Stimulated activated naive CD8-positive, alpha-beta T cell treated with anti-CD3 and anti-CD28 coated beads, Interleukin-15, amount 100 ng/mL, for 72 hours (primary cell): ENCODE data around the gene TPMT.
"Not testable (repeated sequence)": the region's sequence is repeated elsewhere in the genome, so short reads cannot be mapped to it uniquely, and the experiment has no call there.

Source experiments
- ATAC-seq: fragments of 150-1000 bp; cut with Tn5 transposase; 2 replicates; pipeline ENCODE4 v1.10.0; 2021; ENCODE audit warnings: mild to moderate bottlenecking, moderate library complexity
- DNase-seq, 2 donors: peaks; one replicate each; pipeline ENCODE4 v3.0.0; 2021 to 2022
- H3K27ac Mint-ChIP-seq, 2 donors: one replicate each; pipeline ENCODE4 v1.8.0; 2022; ENCODE audit warnings: mild to moderate bottlenecking in 2 of 2, mixed read lengths in 2 of 2, moderate library complexity in 2 of 2
- H3K27me3 Mint-ChIP-seq: one replicate; pipeline ENCODE4 v1.8.0; 2022; ENCODE audit warnings: mixed read lengths
- H3K4me1 Mint-ChIP-seq: one replicate; pipeline ENCODE4 v1.8.0; 2022; ENCODE audit warnings: mild to moderate bottlenecking, mixed read lengths
- H3K4me3 Mint-ChIP-seq, 2 donors: one replicate each; pipeline ENCODE4 v1.8.0; 2022; ENCODE audit warnings: mild to moderate bottlenecking in 2 of 2, mixed read lengths in 2 of 2, moderate library complexity in 1 of 2
- H3K9me3 Mint-ChIP-seq, 2 donors: one replicate each; pipeline ENCODE4 v1.8.0; 2022; ENCODE audit warnings: mixed read lengths in 2 of 2

Gene TPMT

DNA sequence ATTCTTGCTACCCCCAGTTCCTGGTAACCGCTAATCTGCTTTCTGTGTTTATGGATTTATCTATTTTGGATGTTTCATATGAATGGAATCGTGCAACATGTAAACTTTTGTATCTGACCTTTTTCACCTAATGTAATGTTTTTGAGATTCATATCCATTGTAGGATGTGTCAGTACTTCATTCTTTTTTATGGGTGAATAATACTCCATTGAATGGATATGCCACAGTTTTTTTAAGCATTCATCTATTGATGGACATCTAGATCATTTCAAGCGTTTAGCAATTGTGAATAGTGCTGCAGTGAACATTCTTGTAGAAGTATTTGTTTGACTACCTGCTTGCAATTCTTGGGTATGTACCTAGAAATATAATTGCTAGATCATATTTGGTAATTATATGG lies 13.4 kb upstream of the TPMT start:
- Mint-ChIP-seq H3K27ac (no peak overlapping the region), H3K27me3 (no peaks in the 10 kb centered on the region), H3K4me3 (no peak overlapping the region), H3K4me1 (no peaks in the 10 kb centered on the region), H3K9me3 (peaks cover 6 to 8% of the 10 kb centered on the region in 2 donors)
- DNase-seq (no peak), ATAC-seq (no peak)

DNA sequence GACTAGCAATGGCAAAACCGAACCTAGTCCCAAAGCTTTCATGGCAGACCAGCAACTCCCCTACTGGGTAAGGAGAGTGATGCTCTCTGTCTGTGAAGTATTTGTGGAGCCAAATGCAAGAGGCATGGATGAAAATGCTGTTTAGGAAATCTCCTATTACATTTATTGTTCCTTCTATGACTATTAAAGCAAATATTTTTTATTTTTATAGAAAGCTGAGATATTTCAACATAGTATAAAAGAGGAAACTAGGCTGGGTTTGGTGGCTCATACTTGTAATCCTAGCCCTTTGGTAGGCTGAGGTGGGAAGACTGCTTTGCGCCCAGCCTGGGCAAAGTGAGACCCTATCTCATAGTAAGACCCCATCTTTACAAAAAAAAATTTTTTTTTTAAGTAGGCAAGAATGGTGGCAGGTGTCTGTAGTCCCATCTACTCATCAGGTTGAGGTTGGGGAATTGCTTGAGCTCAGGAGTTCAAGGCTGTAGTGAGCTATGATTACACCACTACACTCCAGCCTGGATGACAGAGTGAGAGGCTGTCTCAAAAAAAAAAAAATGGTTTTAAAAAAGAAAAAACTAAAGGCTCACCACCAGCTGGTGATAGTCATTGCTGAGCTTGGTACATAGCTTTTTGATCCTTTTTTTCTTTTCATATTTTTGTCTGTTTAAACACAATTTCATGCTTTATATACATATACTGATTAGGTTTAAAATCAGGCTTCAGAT lies 11.6 kb upstream of the TPMT start:
- ATAC-seq = no peak
- Mint-ChIP-seq H3K4me1 (no peaks in the 10 kb centered on the region), H3K9me3 (peaks cover 6 to 8% of the 10 kb centered on the region in 2 donors), H3K27ac (no peak overlapping the region), H3K4me3 (no peak overlapping the region), H3K27me3 (no peaks in the 10 kb centered on the region)
- DNase-seq = no peak

DNA sequence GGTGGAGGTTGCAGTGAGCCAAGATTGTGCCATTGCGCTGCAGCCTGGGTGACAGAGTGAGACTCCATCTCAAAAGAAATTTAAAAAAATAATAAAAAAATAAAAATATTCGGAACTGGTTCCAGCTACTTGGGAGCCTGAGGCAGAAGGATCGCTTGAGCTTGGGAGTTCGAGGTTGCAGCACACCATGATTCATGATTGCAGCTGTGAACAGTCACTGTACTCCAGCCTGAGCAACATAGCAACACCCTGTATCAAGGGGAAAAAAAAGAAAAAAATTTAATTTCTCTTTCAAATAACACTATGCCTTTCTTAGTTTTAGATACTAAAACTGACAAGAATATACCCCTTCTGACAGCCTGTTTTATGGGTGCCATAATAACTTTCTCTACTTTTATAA lies 10.9 kb upstream of the TPMT start:
- ATAC-seq = no peak
- peaks cover 6 to 8% of the 10 kb centered on the region in 2 donors for H3K9me3 Mint-ChIP-seq
- H3K4me1 Mint-ChIP-seq = no peaks in the 10 kb centered on the region
- no peak overlapping the region for H3K4me3 Mint-ChIP-seq
- H3K27ac Mint-ChIP-seq = no peak overlapping the region
- no peaks in the 10 kb centered on the region for H3K27me3 Mint-ChIP-seq
- DNase-seq = no peak

DNA sequence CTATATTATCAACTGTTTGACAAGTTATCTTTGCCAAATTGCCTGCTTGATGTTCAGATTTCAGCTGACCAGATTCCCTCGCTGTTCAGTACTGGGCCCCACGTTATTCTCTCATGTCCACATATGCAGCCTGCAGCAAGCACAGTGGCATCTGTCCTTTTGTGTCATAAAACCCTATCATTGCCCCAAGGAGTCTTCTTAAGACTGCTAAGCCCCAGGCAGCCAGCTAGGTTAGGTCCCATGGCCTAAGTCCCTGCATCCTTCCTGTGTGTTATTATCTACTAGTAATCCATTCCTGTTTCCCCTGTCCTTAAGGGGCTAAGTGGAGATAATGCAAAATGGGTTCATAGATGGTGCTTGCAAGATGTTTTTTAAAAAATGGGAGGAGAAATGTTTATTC lies 7.5 kb upstream of the TPMT start:
- ATAC-seq (no peak), DNase-seq (no peak)
- Mint-ChIP-seq H3K27ac (no peak overlapping the region), H3K4me3 (no peak overlapping the region), H3K4me1 (no peaks in the 10 kb centered on the region), H3K27me3 (no peaks in the 10 kb centered on the region), H3K9me3 (no peaks in the 10 kb centered on the region)

DNA sequence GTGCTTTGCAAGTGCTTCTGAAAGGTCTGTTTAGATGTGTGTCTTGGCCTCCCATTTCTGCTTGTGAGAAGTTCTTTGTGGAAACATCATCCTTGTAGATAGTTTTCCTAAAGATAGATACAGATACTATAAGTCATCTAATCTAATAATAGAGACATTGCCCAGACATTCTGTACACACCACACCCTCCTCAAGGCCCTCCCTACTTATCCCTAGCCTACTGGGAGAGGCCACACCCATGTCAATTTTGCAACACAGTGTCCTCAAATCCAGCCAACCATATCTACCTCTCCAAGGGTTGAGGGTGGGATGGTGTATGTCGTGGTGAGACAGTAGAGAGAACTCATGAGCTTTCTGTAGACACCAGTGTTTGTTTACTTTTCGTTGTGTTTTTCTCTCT lies 6.6 kb upstream of the TPMT start:
- DNase-seq (no peak), ATAC-seq (no peak)
- Mint-ChIP-seq H3K27ac (no peak overlapping the region), H3K9me3 (no peaks in the 10 kb centered on the region), H3K4me3 (no peak overlapping the region), H3K27me3 (no peaks in the 10 kb centered on the region), H3K4me1 (no peaks in the 10 kb centered on the region)

DNA sequence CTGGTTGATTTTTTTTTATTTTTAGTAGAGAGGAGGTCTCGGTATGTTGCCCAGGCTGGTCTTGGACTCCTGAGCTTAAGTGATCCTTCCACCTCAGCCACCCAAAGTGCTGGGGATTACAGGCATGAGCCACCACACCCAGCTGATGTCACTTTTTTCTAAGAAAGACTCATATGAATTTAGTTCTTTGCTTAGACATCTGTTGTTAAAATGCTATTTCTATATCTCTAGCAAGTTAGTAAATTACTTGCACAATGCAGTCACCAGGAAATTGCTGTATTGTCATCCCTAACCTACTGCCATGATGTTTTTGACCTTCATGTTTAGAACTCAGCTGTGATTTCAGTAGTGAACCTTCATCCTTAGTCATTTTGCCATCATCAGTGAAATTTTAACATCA lies 6.0 kb upstream of the TPMT start:
- no peak overlapping the region for H3K27ac Mint-ChIP-seq
- DNase-seq (no peak), ATAC-seq (no peak)
- no peaks in the 10 kb centered on the region for H3K9me3 Mint-ChIP-seq
- peaks cover 5% of the 10 kb centered on the region for H3K4me1 Mint-ChIP-seq
- no peak overlapping the region for H3K4me3 Mint-ChIP-seq
- H3K27me3 Mint-ChIP-seq = no peaks in the 10 kb centered on the region

DNA sequence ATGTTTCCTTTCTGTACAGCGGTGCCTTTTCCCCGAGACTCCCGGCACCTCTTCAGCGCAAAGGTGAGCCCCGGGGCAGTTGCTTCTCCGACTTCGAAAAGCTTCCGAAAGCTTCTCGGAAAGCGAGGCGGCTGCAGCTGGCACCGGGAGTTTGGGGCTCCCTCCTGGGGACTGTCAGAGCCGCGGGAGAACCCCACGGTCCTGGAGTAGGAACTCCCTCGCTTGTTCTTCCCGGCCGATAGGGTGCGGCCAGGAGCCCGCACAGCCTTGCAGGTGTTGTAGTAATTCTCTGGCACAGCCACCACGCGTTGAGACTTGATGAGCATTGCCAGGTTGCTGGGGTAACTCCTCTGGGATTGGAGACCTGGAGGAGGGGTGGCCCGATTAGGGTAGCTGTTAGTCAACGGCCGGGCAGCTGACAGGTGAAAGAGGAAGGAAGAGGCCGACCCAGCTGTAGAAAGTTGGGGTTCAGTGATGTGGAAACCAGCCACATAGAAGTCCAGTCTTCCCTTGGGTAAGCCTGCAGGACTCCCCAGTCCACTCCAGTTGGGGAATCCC lies 1.1 kb upstream of the TPMT start:
- ATAC-seq = peak; percentile 9

DNA sequence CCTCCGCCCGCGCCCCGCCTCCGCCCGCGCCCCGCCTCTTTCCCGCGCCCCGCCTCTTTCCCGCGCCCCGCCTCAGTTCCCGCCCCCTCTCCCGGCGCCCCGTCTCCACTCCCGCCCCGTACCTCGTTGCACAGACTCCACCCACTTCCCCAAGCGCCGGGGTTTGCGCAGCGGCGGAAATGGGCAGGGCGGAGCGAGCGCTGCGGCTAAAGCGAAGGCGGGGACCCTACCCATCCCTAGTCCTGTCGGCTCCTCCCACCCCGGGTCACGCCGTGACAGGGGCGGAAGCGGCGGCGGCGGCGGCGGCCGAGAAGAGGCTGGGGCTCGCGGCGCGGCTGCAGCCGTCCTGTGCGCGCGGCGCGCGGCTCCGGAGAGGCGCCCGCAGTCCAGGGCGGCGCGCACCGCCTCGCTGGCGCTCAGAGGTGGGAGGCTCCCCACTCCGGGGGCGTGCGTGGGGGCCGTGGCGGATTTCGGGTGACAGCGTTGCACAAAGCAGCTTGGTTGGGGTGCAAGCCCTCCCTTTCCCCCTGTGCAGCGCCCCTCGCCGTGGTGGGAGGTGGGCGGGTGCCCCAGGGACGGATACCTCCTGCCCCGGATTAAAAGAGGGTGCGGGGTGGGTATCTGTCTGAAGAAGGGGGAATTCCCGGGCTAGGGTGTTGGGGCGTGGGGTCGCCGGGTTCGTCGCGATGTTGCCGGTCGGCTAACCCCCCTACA lies 430 bp upstream of the TPMT start, which contains the start of gene KDM1B:
TSS of gene KDM1B (plus strand) at position 273 of the 714 bp plus-strand sequence. CDS start 4,474 bp downstream, outside the sequence.
- DNase-seq (peak; percentile 99), ATAC-seq (peak; percentile 95)
- Mint-ChIP-seq H3K9me3 (peaks cover 0 to 4% of the 10 kb centered on the region in 2 donors), H3K4me1 (peaks cover 32% of the 10 kb centered on the region), H3K4me3 (peak within 1 kb of the TSS; percentile 99 to 100), H3K27ac (peak within 1 kb of the TSS; percentile 97 to 99), H3K27me3 (no peaks in the 10 kb centered on the region)

More for the DNA sequence above, 1.1 kb upstream of the TPMT start:
- peak overlapping the region; percentile 31 to 80 for H3K27ac Mint-ChIP-seq
- DNase-seq = peak; percentile 43 to 49
- peaks cover 32% of the 10 kb centered on the region for H3K4me1 Mint-ChIP-seq
- H3K9me3 Mint-ChIP-seq = peaks cover 0 to 4% of the 10 kb centered on the region in 2 donors
- H3K4me3 Mint-ChIP-seq = peak overlapping the region; percentile 99 to 100
- no peaks in the 10 kb centered on the region for H3K27me3 Mint-ChIP-seq

DNA sequence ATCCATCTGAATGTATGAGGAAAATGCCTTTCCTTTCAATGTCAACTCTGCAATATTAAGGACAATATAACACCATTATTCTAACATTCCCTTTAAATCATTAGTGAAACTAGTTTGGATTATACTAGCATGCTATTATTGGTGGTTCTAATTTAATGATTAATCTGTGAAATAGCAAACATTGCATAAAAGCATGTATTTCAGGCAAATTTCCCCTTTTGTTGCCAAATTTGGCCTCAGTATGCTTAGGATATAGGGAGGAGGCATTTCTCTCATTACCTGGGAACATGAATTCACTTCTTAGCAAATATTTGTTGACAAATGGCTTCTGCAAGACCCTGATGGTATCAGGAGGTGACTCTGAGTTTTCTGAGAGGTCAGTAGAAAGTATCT lies 1.6 kb downstream of the TPMT start:
- H3K4me1 Mint-ChIP-seq = peaks cover 32% of the 10 kb centered on the region
- ATAC-seq (no peak), DNase-seq (no peak)
- no peak overlapping the region for H3K4me3 Mint-ChIP-seq
- H3K9me3 Mint-ChIP-seq = peaks cover 0 to 4% of the 10 kb centered on the region in 2 donors
- H3K27me3 Mint-ChIP-seq = no peaks in the 10 kb centered on the region
- H3K27ac Mint-ChIP-seq = no peak overlapping the region

DNA sequence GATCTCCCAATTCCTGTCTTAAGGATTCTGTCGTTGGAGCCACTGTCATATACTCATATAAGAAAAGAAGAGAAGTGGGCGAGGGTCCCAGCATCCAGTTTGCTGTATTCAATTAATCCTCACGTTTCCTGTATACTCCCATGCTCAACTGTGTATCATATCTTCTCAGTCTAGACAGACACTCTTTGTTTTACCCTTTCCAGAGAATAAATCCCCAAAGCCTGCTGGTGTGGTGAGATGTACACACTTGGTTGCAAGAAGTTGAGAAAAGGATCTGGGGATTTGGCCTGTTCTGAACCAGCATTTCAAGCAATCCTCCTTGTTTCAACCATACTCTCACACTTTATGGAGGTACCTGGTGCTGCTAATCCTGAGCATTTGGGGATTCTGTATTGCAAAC lies 3.1 kb downstream of the TPMT start:
- Mint-ChIP-seq H3K4me3 (no peak overlapping the region), H3K4me1 (peaks cover 32% of the 10 kb centered on the region), H3K27me3 (no peaks in the 10 kb centered on the region), H3K27ac (no peak overlapping the region), H3K9me3 (peaks cover 0 to 4% of the 10 kb centered on the region in 2 donors)
- DNase-seq (no peak), ATAC-seq (no peak)

DNA sequence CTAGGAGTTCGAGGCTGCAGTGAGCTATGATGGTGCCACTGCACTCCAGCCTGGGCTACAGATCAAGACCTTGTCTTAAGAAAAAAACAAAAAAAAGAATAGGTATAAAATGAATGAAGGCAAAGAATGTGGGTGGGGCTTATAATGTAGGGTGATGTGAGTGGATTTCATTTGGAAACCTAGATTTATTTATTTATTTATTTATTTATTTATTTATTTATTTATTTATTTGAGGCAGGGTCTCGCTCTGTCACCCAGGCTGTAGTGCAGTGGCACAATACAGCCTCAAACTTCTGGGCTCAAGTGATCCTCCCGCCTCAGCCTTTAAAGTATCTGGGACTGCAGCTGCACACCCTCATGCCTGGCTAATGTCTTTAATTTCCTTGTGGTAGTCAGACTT lies 3.5 kb downstream of the TPMT start:
- not testable (repeated sequence) for DNase-seq, H3K27ac Mint-ChIP-seq
- H3K4me1 Mint-ChIP-seq = peaks cover 32% of the 10 kb centered on the region

DNA sequence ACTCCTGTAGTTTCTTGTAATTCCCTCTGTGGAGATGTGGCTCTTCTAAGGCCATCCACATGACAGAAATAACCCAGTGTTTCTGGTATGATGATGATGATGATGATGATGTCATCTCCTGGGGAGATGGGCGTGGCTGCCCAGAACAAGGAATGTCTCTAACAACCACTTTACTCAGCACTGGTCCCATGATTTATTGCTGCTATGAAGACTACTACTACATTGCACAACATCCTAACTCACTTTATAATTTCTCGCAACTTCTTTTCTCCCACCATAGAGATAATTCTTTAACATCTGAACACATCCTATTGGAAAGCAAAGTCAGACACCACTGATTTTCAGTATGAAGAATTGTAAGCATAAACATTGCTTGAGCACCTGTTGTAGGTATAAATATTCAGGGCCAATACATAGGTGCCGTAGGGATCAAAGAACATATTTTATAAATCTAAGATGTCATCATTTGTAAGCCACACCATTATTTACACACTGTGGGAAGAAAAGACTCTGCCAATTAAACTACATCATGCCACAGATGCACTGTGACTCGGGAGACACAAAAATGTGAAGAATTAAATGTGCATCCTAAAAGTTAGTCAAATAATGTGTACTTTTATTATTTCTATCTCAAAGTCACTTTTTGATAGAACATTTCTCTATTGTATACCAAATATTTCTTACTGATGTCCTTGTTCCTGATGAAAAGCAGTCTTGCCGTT lies 6.4 kb downstream of the TPMT start:
- Mint-ChIP-seq H3K27me3 (no peaks in the 10 kb centered on the region), H3K4me3 (no peak overlapping the region), H3K9me3 (peaks cover 0 to 4% of the 10 kb centered on the region in 2 donors), H3K4me1 (peaks cover 11% of the 10 kb centered on the region), H3K27ac (no peak overlapping the region)
- ATAC-seq = no peak
- DNase-seq = no peak

More for the DNA sequence above, 3.5 kb downstream of the TPMT start:
- not testable (repeated sequence) for H3K27me3 Mint-ChIP-seq, H3K9me3 Mint-ChIP-seq, ATAC-seq, H3K4me3 Mint-ChIP-seq

DNA sequence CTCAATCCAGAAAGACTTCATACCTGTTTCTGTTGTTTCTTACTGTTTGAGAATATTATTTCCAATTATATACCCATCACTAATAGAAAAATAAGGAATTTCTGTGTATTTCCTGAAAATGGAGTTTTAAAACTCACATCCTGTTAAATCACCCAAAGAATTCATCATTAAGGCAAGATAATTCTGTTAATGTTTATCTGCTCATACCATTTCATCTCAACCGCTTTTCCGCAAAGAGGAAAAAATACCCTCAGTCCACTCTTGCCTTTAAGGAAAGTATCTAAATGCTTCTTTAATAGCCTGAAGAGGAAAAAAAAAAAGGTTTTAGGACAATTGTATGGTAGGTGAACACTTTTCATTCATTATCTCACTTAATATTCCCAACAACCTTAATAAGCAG lies 7.3 kb downstream of the TPMT start:
- DNase-seq (no peak), ATAC-seq (no peak)
- Mint-ChIP-seq H3K4me1 (peaks cover 4% of the 10 kb centered on the region), H3K27ac (no peak overlapping the region), H3K27me3 (no peaks in the 10 kb centered on the region), H3K9me3 (peaks cover 0 to 3% of the 10 kb centered on the region in 2 donors), H3K4me3 (no peak overlapping the region)

DNA sequence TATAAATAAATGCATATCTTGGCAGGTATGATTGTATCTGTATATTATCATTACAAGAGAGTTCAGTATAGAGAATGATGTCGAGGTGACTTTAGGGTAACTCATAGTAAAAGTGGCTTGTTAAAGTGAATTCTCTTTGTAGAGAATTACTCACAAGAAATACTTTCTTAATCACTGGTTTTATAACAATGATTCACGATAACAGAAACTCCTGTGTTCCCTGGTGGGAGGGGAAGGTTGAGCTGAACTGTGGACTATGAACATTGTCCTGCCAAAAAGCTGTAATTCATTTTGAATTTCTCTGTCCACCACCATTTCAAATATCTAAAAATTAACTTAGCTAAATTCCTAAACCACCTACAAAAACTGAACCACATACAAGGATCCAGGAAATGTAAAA lies 7.7 kb downstream of the TPMT start:
- H3K4me3 Mint-ChIP-seq = no peak overlapping the region
- DNase-seq (no peak), ATAC-seq (peak; percentile 69)
- H3K27me3 Mint-ChIP-seq = no peaks in the 10 kb centered on the region
- H3K4me1 Mint-ChIP-seq = no peaks in the 10 kb centered on the region
- H3K27ac Mint-ChIP-seq = no peak overlapping the region
- H3K9me3 Mint-ChIP-seq = no peaks in the 10 kb centered on the region

DNA sequence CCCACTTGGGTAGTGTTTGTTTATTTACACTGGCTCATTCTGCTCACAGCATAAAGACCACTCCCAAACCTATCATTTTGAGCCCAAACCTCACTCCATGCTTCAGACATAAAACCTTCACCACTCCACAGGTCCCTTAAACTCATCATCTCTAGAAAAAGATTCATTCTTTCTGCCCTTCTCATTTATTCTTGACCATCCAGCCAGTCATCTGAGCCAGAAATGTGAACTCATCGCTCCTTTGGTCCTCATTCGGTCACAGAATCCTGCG lies 12.4 kb downstream of the TPMT start:
- Mint-ChIP-seq H3K9me3 (no peaks in the 10 kb centered on the region), H3K27ac (peak overlapping the region in 1 of 2 donors; percentile 23), H3K4me1 (no peaks in the 10 kb centered on the region), H3K4me3 (no peak overlapping the region), H3K27me3 (no peaks in the 10 kb centered on the region)
- DNase-seq (no peak), ATAC-seq (no peak)
